Retina (tissue), 1 donor: Measurements from ENCODE around the gene NIP7.
"Not testable (repeated sequence)": the region's sequence is repeated elsewhere in the genome, so short reads cannot be mapped to it uniquely, and the experiment has no call there.

Source experiments
- DNase-seq: peaks from one replicate; pipeline ENCODE4 v3.0.0-alpha.2; 2016

NIP7 gene

DNA sequence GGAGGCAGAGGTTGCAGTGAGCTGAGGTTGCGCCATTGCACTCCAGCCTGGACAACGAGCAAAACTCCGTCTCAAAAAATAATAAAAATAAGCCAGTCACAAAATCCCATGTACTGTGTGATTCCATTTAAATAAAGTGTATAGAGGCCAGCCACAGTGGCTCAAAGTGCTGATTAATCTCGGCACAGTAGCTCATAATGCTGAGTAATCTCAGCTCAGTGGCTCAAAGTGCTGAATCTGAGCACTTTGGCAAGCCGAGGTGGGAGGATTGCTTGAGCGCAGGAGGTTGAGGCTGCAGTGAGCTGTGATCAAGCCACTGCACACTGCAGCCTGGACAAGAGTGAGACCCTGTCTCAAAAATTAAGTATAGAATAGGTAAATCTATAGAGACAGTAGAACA is 7.1 kb downstream of the NIP7 start:
- DNase-seq = no peak

DNA sequence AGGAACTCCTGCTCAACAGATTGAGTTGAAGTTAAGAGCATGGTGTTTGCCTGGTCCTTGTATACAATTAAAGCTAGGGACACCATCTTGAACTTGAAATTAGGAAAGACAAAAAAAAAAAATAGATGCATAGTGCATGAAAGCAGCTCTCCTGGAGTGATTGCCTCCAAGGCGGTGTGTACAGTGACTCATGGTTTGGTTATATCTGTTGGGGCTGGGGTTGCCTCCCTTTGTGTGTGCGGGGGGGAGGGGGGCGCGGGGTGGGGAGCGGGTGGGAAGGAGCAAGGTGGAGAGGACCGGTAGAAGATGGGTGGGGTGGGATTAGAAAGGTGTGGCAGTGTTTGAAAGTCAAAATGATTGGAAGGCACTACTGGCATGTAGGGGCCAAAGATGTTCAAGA is 8.7 kb downstream of the NIP7 start:
- no peak for DNase-seq

DNA sequence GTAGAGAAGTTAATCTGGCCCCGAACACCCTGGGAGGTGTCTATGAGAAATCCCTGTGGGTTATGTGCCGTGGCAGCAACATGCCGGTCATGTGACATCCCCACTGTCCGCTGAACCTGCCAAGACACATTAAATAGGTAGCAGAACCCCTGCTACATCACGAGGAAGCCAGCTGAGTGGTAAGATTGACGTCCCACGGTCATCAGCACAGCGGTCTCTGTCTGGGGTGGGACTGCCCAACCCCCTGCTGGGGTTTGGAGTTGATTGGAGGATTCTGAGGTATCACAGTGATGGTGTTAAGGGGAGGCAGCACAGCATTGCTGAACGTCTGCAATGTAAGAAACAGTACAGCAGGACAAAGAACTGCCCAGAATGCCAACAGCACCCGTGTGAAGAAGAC is 10.0 kb downstream of the NIP7 start:
- DNase-seq = no peak

DNA sequence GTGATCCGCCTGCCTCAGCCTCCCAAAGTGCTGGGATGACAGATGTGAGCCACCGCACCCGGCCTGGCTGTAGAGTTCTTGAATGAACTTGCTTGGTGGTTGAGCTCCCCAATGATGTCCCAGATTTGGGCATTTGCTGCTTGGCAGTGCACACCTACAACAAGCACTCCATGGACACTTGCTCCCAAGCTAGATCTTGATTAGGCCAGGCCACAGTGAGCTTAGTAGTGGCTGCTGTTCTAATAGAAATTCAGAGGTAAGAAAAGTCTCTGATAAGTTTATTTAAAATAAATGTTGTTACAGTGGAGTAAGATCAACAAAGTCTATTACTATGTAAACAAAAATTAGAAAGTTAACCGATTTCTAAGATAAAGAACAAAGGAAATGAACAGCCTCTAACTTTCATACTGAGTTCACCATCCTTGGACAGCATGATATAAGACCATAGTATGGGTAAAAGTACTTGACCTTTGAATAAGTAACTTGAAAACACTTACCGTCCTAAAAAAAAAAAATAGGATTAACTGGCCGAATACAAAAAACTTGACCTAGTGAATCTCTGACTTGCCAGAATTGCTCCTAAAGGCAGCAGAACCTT is 11.1 kb downstream of the NIP7 start:
- DNase-seq = no peak

DNA sequence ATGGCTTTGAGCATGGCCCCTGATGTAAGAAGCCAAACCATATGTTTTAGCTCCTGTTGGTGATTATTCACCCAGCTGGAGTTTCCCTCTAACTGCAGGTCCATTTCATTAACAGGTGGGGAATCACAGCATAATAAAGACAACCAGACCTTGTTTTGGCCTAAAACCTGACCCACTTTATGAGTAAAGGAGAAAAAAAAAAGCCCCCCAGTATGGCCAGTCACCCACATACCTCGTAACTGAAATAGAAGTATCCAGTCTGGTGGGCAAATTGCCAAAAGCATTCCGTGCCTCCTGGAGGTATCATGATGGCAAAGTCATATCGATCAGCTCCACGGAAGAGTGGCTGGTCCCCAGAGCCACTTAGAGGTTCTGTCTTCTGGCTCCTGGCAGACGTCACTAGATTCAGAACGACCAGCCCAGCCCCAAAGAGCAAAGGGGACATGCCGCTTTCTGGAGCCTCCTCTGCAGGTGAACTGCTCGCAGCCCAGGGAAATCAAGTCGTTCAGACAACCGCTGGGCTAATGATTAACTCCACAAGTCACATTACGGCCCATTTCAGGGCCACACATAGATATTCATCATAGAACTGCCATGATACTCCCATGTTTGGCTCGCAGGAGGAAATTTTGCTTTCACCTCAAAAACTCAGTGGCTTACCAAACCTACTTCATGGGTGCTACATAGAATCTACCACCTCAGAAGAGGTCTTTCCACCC is 11.9 kb downstream of the NIP7 start, which contains the start of gene TMED6:
Gene TMED6, minus strand, starts transcription at position 478 of the 719 bp plus-strand sequence. Its CDS starts 33 bp downstream, at position 445.
- no peak for DNase-seq

DNA sequence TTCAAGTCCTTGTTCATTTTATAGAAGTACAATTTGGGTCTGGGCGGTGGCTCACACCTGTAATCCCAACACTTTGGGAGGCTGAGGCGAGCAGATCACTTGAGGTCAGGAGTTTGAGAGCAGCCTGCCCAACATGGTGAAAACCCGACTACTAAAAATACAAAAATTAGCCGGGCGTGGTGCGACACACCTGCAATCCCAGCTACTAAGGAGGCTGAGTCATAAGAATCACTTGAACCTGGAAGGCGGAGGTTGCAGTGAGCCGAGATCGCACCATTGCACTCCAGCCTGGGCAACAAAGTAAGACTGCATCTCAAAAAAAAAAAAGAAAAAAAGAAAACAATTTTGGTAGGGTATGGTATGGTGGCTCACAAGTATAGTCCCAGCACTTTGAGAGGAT is 20.5 kb downstream of the NIP7 start:
- not testable (repeated sequence) for DNase-seq

DNA sequence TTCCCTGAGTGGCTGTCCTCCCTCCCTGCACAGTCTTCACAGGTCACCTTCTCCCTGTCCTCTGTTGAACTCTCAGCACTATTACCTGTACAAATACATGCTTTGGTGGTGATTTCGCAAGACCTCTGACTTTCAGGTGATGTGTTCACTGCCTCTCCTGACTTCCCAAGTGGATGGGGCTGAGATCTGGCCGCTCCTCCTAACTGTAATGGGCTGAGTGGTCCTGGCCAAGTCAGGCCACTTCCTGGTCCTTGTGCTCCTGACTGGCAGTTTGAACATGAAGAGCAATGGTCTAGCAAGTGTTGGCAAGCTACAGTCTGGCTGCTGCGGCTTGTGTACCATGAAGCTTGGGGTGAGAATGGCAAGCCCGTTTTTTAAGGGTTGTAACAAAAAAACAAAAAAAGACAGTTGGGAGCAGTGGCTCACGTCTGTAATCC is 23.7 kb downstream of the NIP7 start:
- no peak for DNase-seq

DNA sequence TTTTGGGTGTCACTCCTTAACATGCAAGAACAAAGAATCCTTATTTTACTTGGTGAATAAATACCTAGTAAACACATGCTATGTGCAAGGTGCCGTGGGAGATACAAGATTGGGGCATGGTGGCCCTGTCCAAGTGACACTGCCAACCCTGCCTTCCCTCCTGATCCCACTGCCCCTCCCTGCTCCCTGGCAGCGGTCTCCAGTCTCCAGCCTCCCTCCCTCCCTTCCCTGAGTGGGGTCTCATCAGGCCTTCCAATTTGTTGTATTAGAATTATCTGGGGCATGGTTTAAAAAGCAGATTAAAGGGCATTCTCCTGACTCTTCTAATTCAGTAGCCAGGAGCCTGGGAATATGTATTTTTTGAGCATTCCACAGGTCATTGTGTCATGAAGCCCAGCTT is 24.5 kb downstream of the NIP7 start:
- no peak for DNase-seq

DNA sequence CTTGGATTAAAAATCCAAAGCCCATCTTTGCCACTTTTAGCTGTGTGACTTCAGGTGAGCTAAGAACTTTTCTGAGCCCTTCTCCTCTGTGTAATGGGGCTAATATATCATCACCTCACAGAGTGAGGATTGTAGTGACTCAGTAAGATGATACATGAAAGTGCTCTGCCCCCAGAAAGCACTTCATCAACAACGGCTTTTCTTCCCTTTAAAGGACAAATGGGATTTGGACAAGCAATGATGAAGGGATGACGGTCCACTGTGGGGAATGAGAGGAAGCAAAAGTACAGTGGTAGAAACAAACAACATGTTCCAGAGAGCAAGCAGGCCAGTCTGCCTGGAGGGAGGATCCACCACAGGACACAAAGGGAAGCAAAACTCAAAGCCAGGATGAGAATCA is 26.3 kb downstream of the NIP7 start:
- no peak for DNase-seq

DNA sequence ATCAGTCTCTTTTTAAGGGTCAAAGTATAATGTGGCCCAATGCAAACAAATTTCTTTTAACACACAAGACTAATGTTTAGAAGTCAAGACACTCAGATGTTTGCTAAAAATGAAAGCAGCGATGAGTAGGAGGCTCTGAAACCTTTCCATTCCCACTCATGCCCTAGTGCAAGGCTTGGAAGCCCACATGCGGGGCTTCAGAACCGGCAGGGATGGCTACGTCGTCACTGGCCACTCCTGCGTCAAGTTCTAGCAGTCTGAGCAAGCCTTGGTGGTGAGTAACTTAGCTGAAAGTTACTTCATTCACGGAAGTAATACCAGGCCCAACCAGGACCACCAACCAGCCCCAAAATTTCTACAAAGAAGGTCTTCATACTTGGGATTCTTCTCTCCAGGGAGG is 26.9 kb downstream of the NIP7 start:
- DNase-seq = no peak

DNA sequence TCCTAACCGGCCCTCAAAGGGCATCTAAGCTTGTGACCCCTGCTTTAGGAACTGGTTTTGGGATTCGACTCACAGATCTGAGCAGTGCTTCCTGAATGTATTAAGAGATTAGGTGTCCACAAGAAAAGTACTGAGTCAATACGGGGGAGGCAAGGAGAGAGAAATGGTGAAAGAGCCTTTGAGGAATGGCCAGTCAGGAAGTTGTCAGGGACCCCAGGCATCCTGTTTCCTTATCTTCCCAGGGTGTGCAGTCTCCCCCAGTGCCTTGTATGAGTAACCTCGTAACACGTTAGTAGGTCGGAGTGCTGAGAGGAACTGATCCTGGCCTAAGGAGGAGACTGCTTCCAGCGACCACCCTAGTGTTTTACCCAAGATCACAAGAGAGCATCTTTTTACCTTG is 28.4 kb downstream of the NIP7 start:
- no peak for DNase-seq

DNA sequence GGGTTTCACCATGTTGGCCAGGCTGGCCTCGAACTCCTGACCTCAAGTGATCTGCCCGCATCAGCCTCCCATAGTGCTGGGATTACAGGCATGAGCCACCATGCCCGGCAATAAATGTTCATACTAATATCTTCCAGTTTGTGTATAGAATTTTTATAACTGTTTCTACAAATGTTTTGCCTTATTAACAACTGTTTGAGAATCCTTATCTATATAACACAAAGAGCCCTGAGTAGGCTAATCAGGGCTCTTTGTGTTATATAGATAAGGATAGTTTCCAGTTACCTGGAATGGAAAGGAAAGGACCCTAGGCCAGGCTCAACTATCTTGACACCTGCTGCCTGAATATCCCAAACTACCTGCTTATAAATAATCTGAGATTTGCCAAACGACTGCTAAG is 29.3 kb downstream of the NIP7 start:
- DNase-seq = no peak

DNA sequence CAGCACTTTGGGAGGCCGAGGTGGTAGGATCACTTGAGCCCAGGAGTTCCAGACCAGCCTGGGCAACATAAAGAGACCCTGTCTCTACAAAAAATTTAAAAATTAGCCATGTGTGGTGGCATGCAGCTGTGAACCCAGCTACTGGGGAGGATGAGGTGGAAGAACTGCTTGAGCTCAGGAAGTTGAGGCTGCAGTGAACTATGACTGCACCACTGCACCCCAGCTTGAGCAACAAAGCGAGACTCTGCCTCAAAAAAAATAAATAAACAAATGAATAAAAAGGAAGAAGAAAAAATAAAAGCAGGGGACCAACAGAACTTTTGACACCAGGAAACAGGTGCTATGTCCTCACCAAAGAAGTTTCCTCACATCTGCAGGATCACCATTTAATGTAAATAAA is 32.0 kb downstream of the NIP7 start:
- DNase-seq = no peak

DNA sequence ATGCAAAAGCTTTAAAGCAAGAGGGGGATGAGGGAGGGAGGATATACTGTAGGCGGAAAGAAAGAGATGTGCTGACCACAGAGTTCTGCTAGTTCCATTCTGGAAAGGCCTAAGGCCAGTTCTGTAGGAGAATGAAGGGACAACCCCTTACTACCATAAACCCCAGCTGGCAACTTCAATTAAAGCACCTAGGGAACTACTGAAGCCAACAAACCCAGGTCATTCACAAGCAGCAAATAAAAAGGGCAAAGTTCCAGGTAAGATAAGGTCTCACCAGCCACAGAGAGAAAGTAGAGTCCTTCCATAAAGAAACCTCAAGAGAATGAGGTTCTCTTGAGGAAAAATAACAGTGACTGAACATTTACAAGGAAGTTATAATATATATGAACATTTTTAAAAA is 33.4 kb downstream of the NIP7 start:
- no peak for DNase-seq

DNA sequence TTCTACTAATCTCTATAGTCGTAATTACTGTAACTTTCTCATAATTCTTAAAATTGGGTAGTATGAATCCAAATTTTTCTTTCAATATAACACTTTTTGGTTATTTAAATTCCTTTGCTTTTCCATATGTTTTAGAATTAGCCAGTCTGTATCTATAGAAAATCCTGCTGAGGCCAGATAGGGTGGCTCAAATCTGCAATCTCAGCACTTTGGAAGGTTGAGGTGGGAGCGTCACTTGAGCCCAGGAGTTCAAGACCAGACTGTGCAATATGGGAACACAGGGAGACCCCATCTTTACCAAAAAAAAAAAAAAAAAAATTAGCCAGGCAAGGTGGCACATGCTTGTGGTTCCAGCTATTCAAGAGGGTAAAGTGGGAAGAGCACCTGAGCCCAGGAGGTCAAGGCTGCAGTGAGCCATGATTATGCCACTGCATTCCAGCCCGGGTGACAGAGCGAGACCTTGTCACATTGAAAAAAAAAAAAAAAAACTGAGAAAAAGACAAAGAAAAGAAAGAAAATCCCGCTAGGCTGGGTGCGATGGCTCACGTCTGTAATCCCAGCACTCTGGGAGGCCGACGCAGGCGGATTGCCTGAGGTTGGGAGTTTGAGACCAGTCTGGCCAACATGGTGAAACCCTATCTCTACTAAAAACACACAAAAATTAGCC is 37.0 kb downstream of the NIP7 start:
- no peak for DNase-seq

DNA sequence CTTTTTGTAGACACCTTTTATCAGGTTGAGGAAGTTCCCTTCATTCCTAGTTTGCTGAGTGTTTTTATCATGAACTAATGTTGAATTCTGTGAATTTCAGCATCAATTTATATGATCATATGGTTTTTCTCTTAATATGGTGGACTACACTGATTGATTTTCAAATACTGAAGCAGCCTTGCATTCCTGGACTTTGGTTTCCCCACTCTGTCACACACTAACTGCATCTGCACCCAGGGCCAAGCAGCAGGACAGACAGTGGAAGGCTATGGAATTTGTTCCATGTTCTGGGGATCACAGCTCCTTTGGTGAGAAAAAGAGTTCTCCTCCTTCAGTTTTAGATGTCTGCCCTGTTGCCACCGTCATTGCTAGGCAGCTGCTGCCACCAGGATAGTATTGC is 38.5 kb downstream of the NIP7 start:
- DNase-seq = no peak

DNA sequence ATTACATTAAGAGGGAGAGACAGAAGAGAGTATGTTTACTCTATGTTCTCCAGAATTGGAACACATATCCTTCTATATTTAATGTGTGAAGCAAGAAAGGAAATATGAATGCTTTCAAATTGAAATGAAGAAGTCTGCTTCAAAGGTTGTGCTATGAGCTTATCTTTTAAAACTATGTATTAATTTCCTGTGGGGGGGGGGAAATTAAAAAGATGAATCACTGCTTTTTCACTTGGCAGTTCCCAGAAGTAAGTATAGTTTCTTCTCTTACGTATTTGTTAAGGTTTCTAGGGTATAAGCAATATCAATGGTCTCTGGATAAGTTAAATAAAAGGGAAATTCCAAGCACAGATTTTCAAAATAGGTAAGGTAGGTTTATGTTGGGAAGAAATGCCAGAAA is 39.2 kb downstream of the NIP7 start:
- DNase-seq = no peak

DNA sequence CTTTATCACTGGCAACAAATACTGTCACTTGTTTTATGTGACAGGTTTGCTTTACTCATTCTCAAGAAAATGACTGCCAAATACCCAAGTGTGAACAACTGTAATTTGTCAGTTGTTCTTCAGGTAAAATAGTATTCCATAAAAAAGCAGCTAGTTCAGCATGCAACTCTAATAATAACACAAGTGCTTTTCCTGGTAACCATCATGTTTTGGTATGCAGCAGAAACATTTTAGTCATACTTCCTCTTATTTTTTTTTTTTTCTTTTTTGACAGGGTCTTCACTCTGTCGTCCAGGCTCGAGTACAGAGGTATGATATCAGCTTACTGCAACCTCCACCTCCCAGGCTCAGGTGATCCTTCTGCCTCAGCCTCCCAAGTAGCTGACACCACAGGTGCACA is 41.7 kb downstream of the NIP7 start:
- no peak for DNase-seq

DNA sequence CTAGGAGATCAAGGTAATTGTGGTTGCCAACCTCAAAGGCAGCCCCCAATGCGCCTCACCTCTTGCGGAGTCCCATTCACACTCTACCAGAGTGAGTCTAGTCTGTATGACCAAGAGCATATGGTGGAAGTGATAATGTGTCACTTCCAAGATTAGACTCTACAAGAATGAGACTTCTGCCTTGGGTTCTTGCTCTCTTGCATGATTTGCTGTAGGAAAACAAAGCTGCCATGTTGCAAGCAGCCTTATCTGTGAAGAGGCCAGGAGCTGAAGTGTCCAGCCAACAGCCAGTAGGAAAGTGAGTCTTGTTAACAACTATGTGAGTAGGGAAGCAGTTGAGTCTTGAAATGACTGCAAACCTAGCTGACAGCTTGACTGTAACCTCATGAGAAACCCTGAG is 42.8 kb downstream of the NIP7 start:
- DNase-seq = no peak

DNA sequence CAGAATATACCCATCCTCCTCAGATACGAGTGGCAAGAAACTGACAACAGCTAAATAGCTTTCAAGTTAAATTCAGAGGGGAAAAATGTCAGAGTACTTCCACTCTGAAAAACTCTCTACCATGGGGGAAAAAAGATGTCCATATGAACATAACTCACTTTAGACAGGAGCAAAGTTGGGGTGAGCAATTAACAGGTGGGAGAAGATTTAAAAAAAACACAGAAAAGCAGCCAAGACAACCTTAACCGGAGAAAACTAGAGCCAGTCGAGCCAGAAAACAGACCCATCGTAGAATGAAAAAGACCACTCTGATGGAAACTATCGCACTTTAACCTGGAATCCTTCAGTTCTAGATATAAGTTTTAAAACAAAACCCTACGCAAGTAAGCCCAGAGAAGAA is 45.4 kb downstream of the NIP7 start:
- DNase-seq = no peak

DNA sequence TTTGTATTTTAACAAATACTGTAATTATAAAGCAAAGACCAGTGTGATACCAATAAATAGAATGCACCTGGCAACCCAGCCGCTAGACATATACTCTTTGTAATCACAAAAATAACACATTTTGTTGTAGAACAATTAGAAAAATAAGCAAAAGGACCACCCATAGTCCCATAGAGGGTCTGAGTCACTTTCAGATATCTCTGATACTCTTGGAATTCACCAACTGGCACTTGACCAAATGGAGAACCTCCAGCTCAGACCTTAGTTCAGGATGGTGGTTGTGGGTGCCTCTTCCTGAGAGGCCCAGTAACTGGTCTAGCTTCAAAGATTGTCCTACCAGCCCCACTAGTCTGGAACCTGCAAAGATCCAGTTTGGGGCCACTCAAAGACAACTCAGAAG is 47.0 kb downstream of the NIP7 start:
- no peak for DNase-seq
